NCI-H2171 (cell line): ENCODE data around the gene EBNA1BP2.

Experiments used
- DNase-seq: peaks from one replicate; lab custom pipeline; 2025; lab: John Stamatoyannopoulos, UW

The EBNA1BP2 gene

GRCh38 chr1:43119928-43120586 lies 52.0 kb downstream of the EBNA1BP2 start:
- DNase-seq = peak; percentile 70
